Left lung (tissue), 10 donors: Measurements from ENCODE around the gene HAUS7. TPM values are rescaled to one million over a fixed set of nuclear protein-coding genes. Genes with fewer than 3 reads are reported as not detected.

Source experiments
- ATAC-seq: fragments of 200-7000 bp; cut with Tn5 transposase; one replicate; pipeline ENCODE4 v1.9.1; 2020; ENCODE audit warnings: moderate library complexity
- DNase-seq, 4 donors: peaks; one replicate each; pipeline ENCODE4 v3.0.0-alpha.2; 2013 to 2020
- H3K27ac ChIP-seq, 2 donors: fragments of 200-600 bp; sonication (generic) in 1 of 2; one replicate each; pipeline versions ENCODE4 v1.5.0 to v1.8.0; 2020 to 2021
- H3K27me3 ChIP-seq, 2 donors: fragments of 200-600 bp; sonication (generic) in 1 of 2; one replicate each; pipeline versions ENCODE4 v1.5.0 to v1.8.0; 2020 to 2021
- H3K36me3 ChIP-seq, 2 donors: fragments of 200-600 bp; sonication (generic) in 1 of 2; one replicate each; pipeline versions ENCODE4 v1.5.0 to v1.8.0; 2020 to 2021
- H3K4me1 ChIP-seq, 2 donors: fragments of 200-600 bp; one replicate each; pipeline ENCODE4 v1.8.0; 2021
- H3K4me3 ChIP-seq, 2 donors: fragments of 200-600 bp; sonication (generic) in 1 of 2; one replicate each; pipeline versions ENCODE4 v1.5.0 to v1.8.0; 2020 to 2021; ENCODE audit warnings: mild to moderate bottlenecking in 1 of 2
- H3K9me3 ChIP-seq, 2 donors: fragments of 200-600 bp; sonication (generic) in 1 of 2; one replicate each; pipeline versions ENCODE4 v1.5.0 to v1.8.0; 2020 to 2021
- intact Hi-C, 2 donors: fragments of 100-400 bp; cut with DNase I; formaldehyde crosslinking; loops; one replicate each; pipeline versions ENCODE4 v1.11.2 to v1.14.2; 2022
- polyA plus RNA-seq, 6 donors: library from polyadenylated mRNA; unstranded; fragments of 120-200 nt; gene quantifications; one replicate each; pipeline ENCODE4 v1.2.1, GENCODE V29; 2013; ENCODE audit not compliant: insufficient read length in 6 of 6
- total RNA-seq, 2 donors: library from RNA; stranded (reverse); fragmentation: NEBNext Ultra II Directional; extraction: Animal tissue kit (Norgen Biotek cat#: 25700); gene quantifications; one replicate each; pipeline ENCODE4 v1.2.1, GENCODE V29; 2021
- TF ChIP-seq, protein P1 (sequence below), 2 donors: fragments of 200-600 bp; sonication (generic) in 1 of 2; IDR thresholded peaks; one replicate each; pipeline versions ENCODE4 v1.5.0 to v1.8.0; 2021; ENCODE audit warnings: antibody characterized with exemption in 2 of 2
- donor health status: DM: no; HTN: yes; CAD: no.
- donor health status: DM: no; HTN: no; CAD: no.

HAUS7 gene
- total and polyA plus RNA-seq, 8 donors, result 20.1 to 42.4 (median 33.7) TPM

DNA sequence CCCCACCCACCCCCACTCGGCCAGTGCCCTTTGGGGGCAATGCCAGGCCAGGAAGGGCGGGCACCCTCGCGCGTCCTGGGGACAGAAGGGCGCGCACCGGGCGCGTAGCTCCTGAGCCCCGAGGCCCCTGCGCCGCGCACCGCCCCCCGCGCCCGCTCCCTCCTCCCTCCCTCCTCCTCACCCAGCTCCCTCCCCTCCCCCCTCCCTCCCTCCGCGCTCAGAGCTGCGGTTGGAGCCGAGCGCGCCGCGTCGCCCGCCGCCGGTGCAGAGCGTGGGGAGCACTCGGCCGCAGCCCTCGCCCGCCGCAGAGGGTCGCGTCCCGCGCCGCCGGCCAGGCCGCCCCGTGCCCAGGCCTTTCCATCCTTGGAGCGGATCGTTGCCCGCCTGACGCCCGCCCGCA is 47.0 kb upstream of the HAUS7 start, which contains the start of gene ATP2B3:
ATP2B3 (plus strand) TSS at position 220 of the 400 bp plus-strand sequence. CDS start 18,606 bp downstream, outside the sequence.
- Histone ChIP-seq H3K36me3 (no peaks in the 10 kb centered on the region), H3K9me3 (no peaks in the 10 kb centered on the region), H3K4me3 (no peak within 1 kb of the TSS), H3K4me1 (no peaks in the 10 kb centered on the region), H3K27ac (no peak within 1 kb of the TSS), H3K27me3 (peaks cover 41 to 69% of the 10 kb centered on the region in 2 donors)
- TF ChIP-seq, protein P1, sequence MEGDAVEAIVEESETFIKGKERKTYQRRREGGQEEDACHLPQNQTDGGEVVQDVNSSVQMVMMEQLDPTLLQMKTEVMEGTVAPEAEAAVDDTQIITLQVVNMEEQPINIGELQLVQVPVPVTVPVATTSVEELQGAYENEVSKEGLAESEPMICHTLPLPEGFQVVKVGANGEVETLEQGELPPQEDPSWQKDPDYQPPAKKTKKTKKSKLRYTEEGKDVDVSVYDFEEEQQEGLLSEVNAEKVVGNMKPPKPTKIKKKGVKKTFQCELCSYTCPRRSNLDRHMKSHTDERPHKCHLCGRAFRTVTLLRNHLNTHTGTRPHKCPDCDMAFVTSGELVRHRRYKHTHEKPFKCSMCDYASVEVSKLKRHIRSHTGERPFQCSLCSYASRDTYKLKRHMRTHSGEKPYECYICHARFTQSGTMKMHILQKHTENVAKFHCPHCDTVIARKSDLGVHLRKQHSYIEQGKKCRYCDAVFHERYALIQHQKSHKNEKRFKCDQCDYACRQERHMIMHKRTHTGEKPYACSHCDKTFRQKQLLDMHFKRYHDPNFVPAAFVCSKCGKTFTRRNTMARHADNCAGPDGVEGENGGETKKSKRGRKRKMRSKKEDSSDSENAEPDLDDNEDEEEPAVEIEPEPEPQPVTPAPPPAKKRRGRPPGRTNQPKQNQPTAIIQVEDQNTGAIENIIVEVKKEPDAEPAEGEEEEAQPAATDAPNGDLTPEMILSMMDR (IDR thresholded peaks at IDR 0.05), result no peak
- no peak for DNase-seq
- ATAC-seq, result no peak
- intact Hi-C loops, result no loop called here

- H3K4me3 ChIP-seq, result no peak overlapping the region
- H3K4me1 ChIP-seq, result no peaks in the 10 kb centered on the region
- DNase-seq, result no peak
- no peak for ATAC-seq
- TF ChIP-seq, protein P1 (IDR thresholded peaks at IDR 0.05), result no peak
- intact Hi-C loops, result no loop called here
- peaks cover 34 to 55% of the 10 kb centered on the region in 2 donors for H3K27me3 ChIP-seq
- no peak overlapping the region for H3K27ac ChIP-seq
- H3K36me3 ChIP-seq, result no peaks in the 10 kb centered on the region
- no peaks in the 10 kb centered on the region for H3K9me3 ChIP-seq
Observed at GRCh38 chrX:153516073-153516472, 45.7 kb upstream of the HAUS7 start.

GRCh38 chrX:153515435-153515834 is 45.1 kb upstream of the HAUS7 start:
- ATAC-seq, result no peak
- H3K4me3 ChIP-seq, result no peak overlapping the region
- H3K36me3 ChIP-seq, result no peaks in the 10 kb centered on the region
- H3K4me1 ChIP-seq, result no peaks in the 10 kb centered on the region
- intact Hi-C loops, result no loop called here
- H3K27me3 ChIP-seq, result peaks cover 34 to 49% of the 10 kb centered on the region in 2 donors
- TF ChIP-seq, protein P1 (IDR thresholded peaks at IDR 0.05), result no peak
- no peak overlapping the region for H3K27ac ChIP-seq
- no peak for DNase-seq
- no peaks in the 10 kb centered on the region for H3K9me3 ChIP-seq

DNA sequence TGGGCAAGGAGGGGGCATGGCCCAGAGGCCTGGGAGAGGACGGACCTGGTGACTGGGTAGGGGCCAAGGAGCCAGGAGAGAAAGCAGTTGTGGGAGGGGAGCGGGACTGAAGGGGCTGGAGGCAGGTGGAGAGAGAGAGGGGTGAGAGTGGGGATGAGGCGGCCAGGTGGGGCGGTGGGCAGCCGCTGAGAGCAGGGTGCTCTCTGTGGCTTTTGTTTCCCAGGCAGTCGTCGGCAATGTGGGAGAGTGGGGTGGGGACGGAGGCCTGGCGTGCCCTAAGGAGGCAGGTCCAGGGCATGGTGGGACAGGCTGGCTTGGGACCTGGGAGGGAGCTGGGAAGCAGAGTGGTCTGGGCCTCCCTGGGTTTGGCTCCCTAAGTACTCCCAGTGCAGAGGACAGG is 43.9 kb upstream of the HAUS7 start:
- H3K4me3 ChIP-seq, result no peak overlapping the region
- no peak overlapping the region for H3K27ac ChIP-seq
- intact Hi-C loops, result no loop called here
- DNase-seq (no peak), ATAC-seq (no peak)
- TF ChIP-seq, protein P1 (IDR thresholded peaks at IDR 0.05), result no peak
- no peaks in the 10 kb centered on the region for H3K9me3 ChIP-seq
- H3K4me1 ChIP-seq, result no peaks in the 10 kb centered on the region
- no peaks in the 10 kb centered on the region for H3K36me3 ChIP-seq
- peaks cover 24 to 37% of the 10 kb centered on the region in 2 donors for H3K27me3 ChIP-seq

- no peaks in the 10 kb centered on the region for H3K4me1 ChIP-seq
- no peak overlapping the region for H3K27ac ChIP-seq
- peaks cover 15 to 27% of the 10 kb centered on the region in 2 donors for H3K27me3 ChIP-seq
- H3K9me3 ChIP-seq, result no peaks in the 10 kb centered on the region
- ATAC-seq, result no peak
- intact Hi-C loops, result no loop called here
- TF ChIP-seq, protein P1 (IDR thresholded peaks at IDR 0.05), result no peak
- DNase-seq, result no peak
- H3K4me3 ChIP-seq, result no peak overlapping the region
- no peaks in the 10 kb centered on the region for H3K36me3 ChIP-seq
Observed at GRCh38 chrX:153513265-153513664, 42.9 kb upstream of the HAUS7 start.
